ENCODE results near the gene FAM234A.

Gene FAM234A

GRCh38 chr16:283033-283805 lies 48.6 kb downstream of the FAM234A start, which contains the start of gene PDIA2:
Gene PDIA2 (plus strand): TSS chr16:283164. CDS start chr16:283170, 6 bp downstream.
- Histone ChIP-seq H3K79me2 (ENCODE audit: insufficient read depth, low read length) (no peaks in the 10 kb centered on the region), H2AFZ (ENCODE audit: low read length) (no peak within 1 kb of the TSS), H3K36me3 (ENCODE audit: insufficient read depth, low read length) (peaks cover 4% of the 10 kb centered on the region; the same call in 1 of the 2 replicates), H3K9me2 (ENCODE audit: low read depth, low read length) (no peaks in the 10 kb centered on the region), H3K27ac (ENCODE audit: low read depth, low read length, poor library complexity, severe bottlenecking) (no peak within 1 kb of the TSS), H3K27me3 (ENCODE audit: insufficient read depth, low read length) (no peaks in the 10 kb centered on the region), H3K4me3 (ENCODE audit: low read depth, low read length, poor library complexity, severe bottlenecking) (no peak within 1 kb of the TSS), H3K9me3 (ENCODE audit: low read length) (no peaks in the 10 kb centered on the region), H3F3A (ENCODE audit: insufficient read depth, low read length) (no peaks in the 10 kb centered on the region), H4K20me1 (ENCODE audit: insufficient read depth, low read length) (no peaks in the 10 kb centered on the region), H3K4me1 (ENCODE audit: insufficient read depth, low read length, severe bottlenecking) (peaks cover 8% of the 10 kb centered on the region), H3K9ac (ENCODE audit: low read length) (no peak within 1 kb of the TSS), H3K4me2 (ENCODE audit: low read length) (no peak within 1 kb of the TSS)
- TF ChIP-seq EZH2 (IDR thresholded peaks at IDR 0.05; ENCODE audit: borderline replicate concordance, low read length) = no peak
- TF ChIP-seq CTCF (IDR thresholded peaks at IDR 0.05; ENCODE audit: low read length) = no peak

- Histone ChIP-seq H3K27me3 (ENCODE audit: insufficient read depth, low read length) (no peaks in the 10 kb centered on the region), H3K4me1 (ENCODE audit: insufficient read depth, low read length, severe bottlenecking) (peaks cover 8% of the 10 kb centered on the region), H3K27ac (ENCODE audit: low read depth, low read length, poor library complexity, severe bottlenecking) (no peak overlapping the region), H2AFZ (ENCODE audit: low read length) (no peak overlapping the region), H3K4me3 (ENCODE audit: low read depth, low read length, poor library complexity, severe bottlenecking) (no peak overlapping the region), H3K36me3 (ENCODE audit: insufficient read depth, low read length) (peaks cover 4% of the 10 kb centered on the region; the same call in 1 of the 2 replicates), H3F3A (ENCODE audit: insufficient read depth, low read length) (no peaks in the 10 kb centered on the region), H3K9me3 (ENCODE audit: low read length) (no peaks in the 10 kb centered on the region), H3K9me2 (ENCODE audit: low read depth, low read length) (no peaks in the 10 kb centered on the region), H3K4me2 (ENCODE audit: low read length) (no peak overlapping the region), H3K9ac (ENCODE audit: low read length) (no peak overlapping the region), H3K79me2 (ENCODE audit: insufficient read depth, low read length) (no peaks in the 10 kb centered on the region), H4K20me1 (ENCODE audit: insufficient read depth, low read length) (no peaks in the 10 kb centered on the region)
- no peak for TF ChIP-seq EZH2 (IDR thresholded peaks at IDR 0.05; ENCODE audit: borderline replicate concordance, low read length)
- TF ChIP-seq CTCF (IDR thresholded peaks at IDR 0.05; ENCODE audit: low read length) = no peak
These were observed 49.8 kb downstream of the FAM234A start for GRCh38 chr16:284204-285120.

- H3F3A ChIP-seq (ENCODE audit: insufficient read depth, low read length) = no peaks in the 10 kb centered on the region
- H3K27me3 ChIP-seq (ENCODE audit: insufficient read depth, low read length) = no peaks in the 10 kb centered on the region
- no peaks in the 10 kb centered on the region for H3K9me3 ChIP-seq (ENCODE audit: low read length)
- H4K20me1 ChIP-seq (ENCODE audit: insufficient read depth, low read length) = no peaks in the 10 kb centered on the region
- H3K9ac ChIP-seq (ENCODE audit: low read length) = no peak overlapping the region
- no peaks in the 10 kb centered on the region for H3K79me2 ChIP-seq (ENCODE audit: insufficient read depth, low read length)
- peaks cover 8% of the 10 kb centered on the region for H3K4me1 ChIP-seq (ENCODE audit: insufficient read depth, low read length, severe bottlenecking)
- H3K27ac ChIP-seq (ENCODE audit: low read depth, low read length, poor library complexity, severe bottlenecking) = no peak overlapping the region
- H3K4me2 ChIP-seq (ENCODE audit: low read length) = no peak overlapping the region
- H2AFZ ChIP-seq (ENCODE audit: low read length) = no peak overlapping the region
- H3K36me3 ChIP-seq (ENCODE audit: insufficient read depth, low read length) = peaks cover 4% of the 10 kb centered on the region; the same call in 1 of the 2 replicates
- no peaks in the 10 kb centered on the region for H3K9me2 ChIP-seq (ENCODE audit: low read depth, low read length)
- no peak overlapping the region for H3K4me3 ChIP-seq (ENCODE audit: low read depth, low read length, poor library complexity, severe bottlenecking)
- no peak for TF ChIP-seq EZH2 (IDR thresholded peaks at IDR 0.05; ENCODE audit: borderline replicate concordance, low read length)
- no peak for TF ChIP-seq CTCF (IDR thresholded peaks at IDR 0.05; ENCODE audit: low read length)
These were observed 50.8 kb downstream of the FAM234A start for GRCh38 chr16:285146-286055.

Measured in OCI-LY1 (cell line).